ENCODE data around the gene OR2T8.

DNA sequence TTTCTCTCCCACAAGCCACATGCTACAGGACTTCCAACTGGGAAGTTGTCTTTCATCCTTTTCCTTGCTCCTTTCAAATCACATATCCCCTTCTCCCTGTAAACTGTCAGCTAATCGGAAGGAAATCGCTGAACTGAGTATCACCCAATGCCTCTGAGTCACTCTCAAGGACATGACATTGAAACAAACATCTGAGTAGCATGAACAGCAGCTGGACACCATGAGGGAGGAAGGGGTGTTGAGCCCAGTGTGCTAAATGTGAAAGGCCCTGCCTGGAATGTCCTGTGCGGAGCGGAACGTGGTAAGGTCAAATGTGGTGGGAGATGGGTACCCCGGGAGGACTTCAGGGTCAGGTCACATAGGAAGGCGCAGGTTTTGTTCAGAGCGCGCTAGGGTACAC lies 4.8 kb downstream of the OR2T8 start, which contains the start of gene OR2AJ1:
- TF ChIP-seq, protein P1, sequence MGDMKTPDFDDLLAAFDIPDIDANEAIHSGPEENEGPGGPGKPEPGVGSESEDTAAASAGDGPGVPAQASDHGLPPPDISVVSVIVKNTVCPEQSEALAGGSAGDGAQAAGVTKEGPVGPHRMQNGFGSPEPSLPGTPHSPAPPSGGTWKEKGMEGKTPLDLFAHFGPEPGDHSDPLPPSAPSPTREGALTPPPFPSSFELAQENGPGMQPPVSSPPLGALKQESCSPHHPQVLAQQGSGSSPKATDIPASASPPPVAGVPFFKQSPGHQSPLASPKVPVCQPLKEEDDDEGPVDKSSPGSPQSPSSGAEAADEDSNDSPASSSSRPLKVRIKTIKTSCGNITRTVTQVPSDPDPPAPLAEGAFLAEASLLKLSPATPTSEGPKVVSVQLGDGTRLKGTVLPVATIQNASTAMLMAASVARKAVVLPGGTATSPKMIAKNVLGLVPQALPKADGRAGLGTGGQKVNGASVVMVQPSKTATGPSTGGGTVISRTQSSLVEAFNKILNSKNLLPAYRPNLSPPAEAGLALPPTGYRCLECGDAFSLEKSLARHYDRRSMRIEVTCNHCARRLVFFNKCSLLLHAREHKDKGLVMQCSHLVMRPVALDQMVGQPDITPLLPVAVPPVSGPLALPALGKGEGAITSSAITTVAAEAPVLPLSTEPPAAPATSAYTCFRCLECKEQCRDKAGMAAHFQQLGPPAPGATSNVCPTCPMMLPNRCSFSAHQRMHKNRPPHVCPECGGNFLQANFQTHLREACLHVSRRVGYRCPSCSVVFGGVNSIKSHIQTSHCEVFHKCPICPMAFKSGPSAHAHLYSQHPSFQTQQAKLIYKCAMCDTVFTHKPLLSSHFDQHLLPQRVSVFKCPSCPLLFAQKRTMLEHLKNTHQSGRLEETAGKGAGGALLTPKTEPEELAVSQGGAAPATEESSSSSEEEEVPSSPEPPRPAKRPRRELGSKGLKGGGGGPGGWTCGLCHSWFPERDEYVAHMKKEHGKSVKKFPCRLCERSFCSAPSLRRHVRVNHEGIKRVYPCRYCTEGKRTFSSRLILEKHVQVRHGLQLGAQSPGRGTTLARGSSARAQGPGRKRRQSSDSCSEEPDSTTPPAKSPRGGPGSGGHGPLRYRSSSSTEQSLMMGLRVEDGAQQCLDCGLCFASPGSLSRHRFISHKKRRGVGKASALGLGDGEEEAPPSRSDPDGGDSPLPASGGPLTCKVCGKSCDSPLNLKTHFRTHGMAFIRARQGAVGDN (IDR thresholded peaks at IDR 0.05): no peak
- TF ChIP-seq, protein P2, sequence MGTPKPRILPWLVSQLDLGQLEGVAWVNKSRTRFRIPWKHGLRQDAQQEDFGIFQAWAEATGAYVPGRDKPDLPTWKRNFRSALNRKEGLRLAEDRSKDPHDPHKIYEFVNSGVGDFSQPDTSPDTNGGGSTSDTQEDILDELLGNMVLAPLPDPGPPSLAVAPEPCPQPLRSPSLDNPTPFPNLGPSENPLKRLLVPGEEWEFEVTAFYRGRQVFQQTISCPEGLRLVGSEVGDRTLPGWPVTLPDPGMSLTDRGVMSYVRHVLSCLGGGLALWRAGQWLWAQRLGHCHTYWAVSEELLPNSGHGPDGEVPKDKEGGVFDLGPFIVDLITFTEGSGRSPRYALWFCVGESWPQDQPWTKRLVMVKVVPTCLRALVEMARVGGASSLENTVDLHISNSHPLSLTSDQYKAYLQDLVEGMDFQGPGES (IDR thresholded peaks at IDR 0.05): no peak
- no peak for TF ChIP-seq CREB1 (IDR thresholded peaks at IDR 0.05; ENCODE audit: low read depth)
- TF ChIP-seq, protein P3, sequence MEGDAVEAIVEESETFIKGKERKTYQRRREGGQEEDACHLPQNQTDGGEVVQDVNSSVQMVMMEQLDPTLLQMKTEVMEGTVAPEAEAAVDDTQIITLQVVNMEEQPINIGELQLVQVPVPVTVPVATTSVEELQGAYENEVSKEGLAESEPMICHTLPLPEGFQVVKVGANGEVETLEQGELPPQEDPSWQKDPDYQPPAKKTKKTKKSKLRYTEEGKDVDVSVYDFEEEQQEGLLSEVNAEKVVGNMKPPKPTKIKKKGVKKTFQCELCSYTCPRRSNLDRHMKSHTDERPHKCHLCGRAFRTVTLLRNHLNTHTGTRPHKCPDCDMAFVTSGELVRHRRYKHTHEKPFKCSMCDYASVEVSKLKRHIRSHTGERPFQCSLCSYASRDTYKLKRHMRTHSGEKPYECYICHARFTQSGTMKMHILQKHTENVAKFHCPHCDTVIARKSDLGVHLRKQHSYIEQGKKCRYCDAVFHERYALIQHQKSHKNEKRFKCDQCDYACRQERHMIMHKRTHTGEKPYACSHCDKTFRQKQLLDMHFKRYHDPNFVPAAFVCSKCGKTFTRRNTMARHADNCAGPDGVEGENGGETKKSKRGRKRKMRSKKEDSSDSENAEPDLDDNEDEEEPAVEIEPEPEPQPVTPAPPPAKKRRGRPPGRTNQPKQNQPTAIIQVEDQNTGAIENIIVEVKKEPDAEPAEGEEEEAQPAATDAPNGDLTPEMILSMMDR (IDR thresholded peaks at IDR 0.05 in 2 of 3, conservative IDR thresholded peaks at IDR 0.05 in 1 of 3; ENCODE audit: control insufficient read depth in 2 of 3, extremely low read depth in 1 of 3, insufficient read depth in 1 of 3, low read depth in 3 of 3, low read length in 3 of 3): no peak
- TF ChIP-seq, protein P4, sequence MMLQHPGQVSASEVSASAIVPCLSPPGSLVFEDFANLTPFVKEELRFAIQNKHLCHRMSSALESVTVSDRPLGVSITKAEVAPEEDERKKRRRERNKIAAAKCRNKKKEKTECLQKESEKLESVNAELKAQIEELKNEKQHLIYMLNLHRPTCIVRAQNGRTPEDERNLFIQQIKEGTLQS (IDR thresholded peaks at IDR 0.05; ENCODE audit: borderline replicate concordance, extremely low read depth, low read depth, low read length): no peak
- no peak for TF ChIP-seq POLR2A (IDR thresholded peaks at IDR 0.05; ENCODE audit: low read depth, low read length)
- no peak for TF ChIP-seq MTA2 (IDR thresholded peaks at IDR 0.05; ENCODE audit: low read depth)
- TF ChIP-seq BHLHE40 (IDR thresholded peaks at IDR 0.05; ENCODE audit: borderline replicate concordance in 1 of 2, low read depth in 2 of 2, low read length in 1 of 2): no peak
- no peak for TF ChIP-seq EZH2 (IDR thresholded peaks at IDR 0.05; ENCODE audit: borderline replicate concordance, control insufficient read depth, low read depth, low read length)
- TF ChIP-seq CBFB (IDR thresholded peaks at IDR 0.05; ENCODE audit: low read depth): no peak
- no peak for TF ChIP-seq CHD2 (IDR thresholded peaks at IDR 0.05; ENCODE audit: borderline replicate concordance, low read depth, low read length)
- no peak for TF ChIP-seq RCOR1 (conservative IDR thresholded peaks at IDR 0.05; ENCODE audit: low read depth, low read length)
